Endothelial cell of umbilical vein (primary cell): ENCODE results near the gene XYLT1. TPM values are rescaled to one million over a fixed set of nuclear protein-coding genes. Genes with fewer than 3 reads are reported as not detected.

Experiments
- BruUV-seq: library from RNA; stranded (reverse); fragments of 400-500 nt; replicated peaks from 2 replicates; lab custom pipeline; 2021; lab: Mats Ljungman, UMichigan
- CTCF ChIA-PET: fragments of 300-600, 350-600 bp; sonication (Branson Sonifier 250); formaldehyde crosslinking; loops from one replicate; lab custom pipeline; 2021; ENCODE audit warnings: antibody characterized with exemption, inconsistent platforms; lab: Charles Lee
- POLR2A ChIA-PET: fragments of 300-600, 350-600 bp; sonication (Branson Sonifier 250); formaldehyde crosslinking; loops from one replicate; lab custom pipeline; 2021; ENCODE audit warnings: antibody characterized with exemption, inconsistent platforms; lab: Charles Lee
- DNase-seq: peaks from one replicate; pipeline ENCODE4 v3.0.0-alpha.2; 2011; ENCODE audit warnings: low read depth, low spot score
- FAIRE-seq: peaks from 2 replicates; lab custom pipeline; 2011; peaks lifted over from hg19 to GRCh38; lab: Jason Lieb, UNC
- H2AFZ ChIP-seq: 2 replicates; pipeline ENCODE4 v1.6.0; 2012; ENCODE audit warnings: low read depth, low read length, control low read depth, inconsistent platforms
- H3K27ac ChIP-seq: 2 replicates; pipeline ENCODE4 v1.5.1; 2011; ENCODE audit warnings: low read depth, mild to moderate bottlenecking, control low read depth, low read length, moderate library complexity; ENCODE audit not compliant: insufficient read depth
- H3K27me3 ChIP-seq, 2 experiments: 2 replicates each; pipeline versions ENCODE4 v1.6.0 to v1.6.1; 2011; ENCODE audit warnings: low read length in 2 of 2, mixed read lengths in 1 of 2; ENCODE audit not compliant: control insufficient read depth in 2 of 2, insufficient read depth in 2 of 2
- H3K36me3 ChIP-seq, 2 experiments: 2 replicates in 1 of 2; 3 replicates in 1 of 2; pipeline ENCODE4 v1.5.1; 2011; ENCODE audit warnings: low read length in 2 of 2, mild to moderate bottlenecking in 1 of 2, moderate library complexity in 1 of 2; ENCODE audit not compliant: control insufficient read depth in 2 of 2, insufficient read depth in 2 of 2; ENCODE audit errors: extremely low read depth in 1 of 2
- H3K4me1 ChIP-seq: 3 replicates; pipeline ENCODE4 v1.5.1; 2011; ENCODE audit warnings: mild to moderate bottlenecking, low read length; ENCODE audit not compliant: control insufficient read depth, insufficient read depth; ENCODE audit errors: extremely low read depth
- H3K4me2 ChIP-seq: 2 replicates; pipeline ENCODE4 v1.6.1; 2011; ENCODE audit warnings: low read length, control low read depth, mixed read lengths; ENCODE audit not compliant: insufficient read depth
- H3K4me3 ChIP-seq, 3 experiments: fragments of 200-600 bp in 1 of 3; sonication (generic), shearing (Covaris generic) in 1 of 3; replicated peaks in 1 of 3; 2 replicates each; pipeline ENCODE4 v1.5.1; 2011 to 2016; ENCODE audit warnings: control low read depth in 3 of 3, low read length in 3 of 3, mild to moderate bottlenecking in 2 of 3, inconsistent platforms in 1 of 3, low read depth in 1 of 3, moderate library complexity in 1 of 3; ENCODE audit not compliant: insufficient read depth in 1 of 3
- H3K79me2 ChIP-seq: 2 replicates; pipeline ENCODE4 v1.6.0; 2012; ENCODE audit warnings: low read length, inconsistent platforms; ENCODE audit not compliant: control insufficient read depth, insufficient read depth
- H3K9ac ChIP-seq: replicated peaks from 2 replicates; pipeline ENCODE3; 2011; ENCODE audit warnings: low read length, control low read depth; ENCODE audit not compliant: insufficient read depth; ENCODE audit errors: extremely low read depth
- H3K9me1 ChIP-seq: replicated peaks from 3 replicates; pipeline ENCODE4 v1.6.0; 2011; ENCODE audit warnings: mild to moderate bottlenecking, low read length; ENCODE audit not compliant: control insufficient read depth, insufficient read depth; ENCODE audit errors: extremely low read depth
- H3K9me3 ChIP-seq: replicated peaks from 2 replicates; pipeline ENCODE4 v1.5.1; 2012; ENCODE audit warnings: low read length, inconsistent platforms; ENCODE audit not compliant: control insufficient read depth, insufficient read depth
- H4K20me1 ChIP-seq: replicated peaks from 2 replicates; pipeline ENCODE3; 2011; ENCODE audit warnings: mild to moderate bottlenecking, low read length; ENCODE audit not compliant: control insufficient read depth, insufficient read depth; ENCODE audit errors: extremely low read depth
- CTCF ChIP-seq, 2 donors: IDR thresholded peaks; 1 replicate in 1 of 2; 2 replicates in 1 of 2; pipeline ENCODE4 v1.5.1; 2011; ENCODE audit warnings: low read length in 2 of 2, mild to moderate bottlenecking in 2 of 2, moderate library complexity in 2 of 2, control low read depth in 1 of 2, inconsistent platforms in 1 of 2, low read depth in 1 of 2; ENCODE audit not compliant: insufficient read depth in 1 of 2; ENCODE audit errors: extremely low read depth in 1 of 2
- EZH2 ChIP-seq: IDR thresholded peaks from 2 replicates; pipeline ENCODE4 v1.6.1; 2012; ENCODE audit warnings: borderline replicate concordance, low read depth, mild to moderate bottlenecking, moderate library complexity, low read length, inconsistent platforms; ENCODE audit not compliant: severe bottlenecking
- FOS ChIP-seq: IDR thresholded peaks from 2 replicates; pipeline ENCODE4 v1.6.1; 2011; ENCODE audit warnings: mild to moderate bottlenecking, low read length, moderate library complexity, borderline replicate concordance; ENCODE audit not compliant: insufficient read depth
- GATA2 ChIP-seq: IDR thresholded peaks from 2 replicates; pipeline ENCODE4 v1.7.0; 2011; ENCODE audit warnings: low read depth, mild to moderate bottlenecking, moderate library complexity, mixed read lengths, low read length; ENCODE audit not compliant: insufficient read length, insufficient read depth
- JUN ChIP-seq: IDR thresholded peaks from 2 replicates; pipeline ENCODE4 v1.6.1; 2011; ENCODE audit warnings: borderline replicate concordance, low read depth; ENCODE audit not compliant: insufficient read length, insufficient read depth
- MAX ChIP-seq: IDR thresholded peaks from 2 replicates; pipeline ENCODE4 v1.6.1; 2011; ENCODE audit not compliant: insufficient read depth, insufficient read length
- MYC ChIP-seq: IDR thresholded peaks from one replicate; pipeline ENCODE4 v1.6.1; 2011; ENCODE audit warnings: mild to moderate bottlenecking, low read depth, low read length
- POLR2A ChIP-seq: IDR thresholded peaks from 2 replicates; pipeline ENCODE4 v1.6.1; 2012; ENCODE audit warnings: low read depth, mild to moderate bottlenecking, control low read depth, low read length
- POLR2AphosphoS5 ChIP-seq: IDR thresholded peaks from 2 replicates; pipeline ENCODE4 v1.6.1; 2012; ENCODE audit warnings: low read depth, mild to moderate bottlenecking, control low read depth, low read length, moderate library complexity; ENCODE audit not compliant: insufficient read depth
- dilution Hi-C: fragments of 300-500 bp; cut with MboI; formaldehyde crosslinking; loops from one replicate; pipeline ENCODE4 v1.15.0; 2019; ENCODE audit warnings: low sequenced_read_pairs; ENCODE audit not compliant: extremely low pct_ligation_motif_present
- intact Hi-C: fragments of 100-400 bp; cut with micrococcal nuclease; formaldehyde crosslinking; loops from one replicate; pipeline ENCODE4 v1.10.0; 2022
- polyA plus RNA-seq, 4 experiments: library from polyadenylated mRNA; depleted of rRNA in 3 of 4; stranded (reverse) in 3 of 4; unstranded in 1 of 4; fragments of >200 nt; gene quantifications; 2 replicates each; pipeline versions ENCODE4 v1.2.1 to v1.2.3, GENCODE V29; 2011 to 2012; ENCODE audit warnings: missing spikeins in 1 of 4
- total RNA-seq: library from RNA; stranded (reverse); gene quantifications from 2 replicates; pipeline ENCODE4 v1.2.3, GENCODE V29; 2021

XYLT1 gene
- total and polyA plus RNA-seq, 2 donors (not counting 3 experiments of a cell fraction or from before 2014, with no cell fraction given): 0.63 to 2.9 TPM

GRCh38 chr16:17259751-17260270 lies 210.9 kb downstream of the XYLT1 start:
- ChIA-PET CTCF (no interaction called here), POLR2A (no interaction called here)
- dilution Hi-C loops (no loop called here), intact Hi-C loops (no loop called here)
- no peak for FAIRE-seq
- no peaks in the 10 kb centered on the region for H3K36me3 ChIP-seq
- no peaks in the 10 kb centered on the region for H3K79me2 ChIP-seq
- H3K9me3 ChIP-seq: no peaks in the 10 kb centered on the region
- H3K4me3 ChIP-seq: no peak overlapping the region
- no peaks in the 10 kb centered on the region for H3K27me3 ChIP-seq
- H3K4me1 ChIP-seq: no peaks in the 10 kb centered on the region
- no TSS peak for BruUV-seq
- H2AFZ ChIP-seq: no peak overlapping the region
- no peaks in the 10 kb centered on the region for H4K20me1 ChIP-seq
- H3K9ac ChIP-seq: no peak overlapping the region
- no peak for DNase-seq
- no peak for TF ChIP-seq FOS
- TF ChIP-seq CTCF (IDR thresholded peaks at IDR 0.05; ENCODE audit: extremely low read depth in 1 of 2, insufficient read depth in 1 of 2, low read depth in 1 of 2, low read length in 2 of 2): no peak
- no peak for TF ChIP-seq EZH2
- no peak for TF ChIP-seq POLR2A
- TF ChIP-seq MAX: no peak
- TF ChIP-seq GATA2: no peak
- no peak for TF ChIP-seq MYC
- TF ChIP-seq POLR2AphosphoS5: no peak
- TF ChIP-seq JUN: no peak
- H3K4me2 ChIP-seq: no peak overlapping the region
- no peaks in the 10 kb centered on the region for H3K9me1 ChIP-seq
- no peak overlapping the region for H3K27ac ChIP-seq
